Natural killer cell treated with Interleukin-12 subunit alpha and Interleukin-12 subunit beta and Interleukin-15 and Interleukin-18, amount 100 ng/mL, for 72 hours (primary cell): ENCODE measurements around the gene EIF4A2. TPM values are rescaled to one million over a fixed set of nuclear protein-coding genes. Genes with fewer than 3 reads are reported as not detected.

Experiments
- ATAC-seq, 2 donors: fragments of 150-1000 bp; cut with Tn5 transposase in 1 of 2; sonication (Bioruptor Pico), chemical (Tn5 transposase) in 1 of 2; 2 replicates each; pipeline ENCODE4 v1.10.0; 2021
- DNase-seq: peaks from one replicate; pipeline ENCODE4 v3.0.0; 2022; ENCODE audit warnings: low spot score
- H3K27ac Mint-ChIP-seq, 2 donors: 1 replicate in 1 of 2; 2 replicates in 1 of 2; pipeline ENCODE4 v1.8.0; 2022; ENCODE audit warnings: mixed read lengths in 2 of 2, mild to moderate bottlenecking in 1 of 2, moderate library complexity in 1 of 2
- H3K27me3 Mint-ChIP-seq, 2 donors: 1 replicate in 1 of 2; 2 replicates in 1 of 2; pipeline ENCODE4 v1.8.0; 2022; ENCODE audit warnings: mixed read lengths in 2 of 2
- H3K36me3 Mint-ChIP-seq: one replicate; pipeline ENCODE4 v1.8.0; 2022; ENCODE audit warnings: mixed read lengths
- H3K4me1 Mint-ChIP-seq, 2 donors: 1 replicate in 1 of 2; 2 replicates in 1 of 2; pipeline ENCODE4 v1.8.0; 2022; ENCODE audit warnings: low read depth in 2 of 2, mixed read lengths in 2 of 2, mild to moderate bottlenecking in 1 of 2
- H3K4me3 Mint-ChIP-seq: one replicate; pipeline ENCODE4 v1.8.0; 2022; ENCODE audit warnings: mixed read lengths
- H3K9me3 Mint-ChIP-seq: 2 replicates; pipeline ENCODE4 v1.8.0; 2022; ENCODE audit warnings: mixed read lengths
- total RNA-seq, 2 donors: library from RNA; stranded (reverse); gene quantifications; one replicate each; pipeline ENCODE4 v1.2.3, GENCODE V29; 2022

Gene EIF4A2
- total RNA-seq, 2 donors from 2014 or later: 399 to 539 TPM

DNA sequence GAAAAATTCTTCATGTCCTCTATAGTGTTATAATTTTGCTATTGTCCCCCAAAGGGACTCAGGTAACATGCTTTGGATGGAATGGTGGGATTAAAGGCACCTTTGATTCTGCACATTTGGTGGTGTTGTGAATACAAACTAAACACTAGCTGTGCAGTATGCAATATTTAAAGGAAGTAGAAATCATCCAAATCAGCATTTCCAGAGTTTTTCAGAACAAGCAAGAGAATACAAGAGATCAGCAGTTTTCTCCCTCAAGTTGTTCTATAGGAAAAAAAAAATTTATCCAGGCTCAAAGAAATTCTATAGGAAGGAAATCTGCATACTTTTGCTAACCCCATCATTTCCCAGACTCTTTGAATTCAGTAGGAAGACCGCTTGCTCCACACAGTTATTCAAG lies 48.9 kb downstream of the EIF4A2 start:
- peaks cover 23 to 44% of the 10 kb centered on the region in 2 donors for H3K27me3 Mint-ChIP-seq
- no peak for DNase-seq
- ATAC-seq: no peak

More for the DNA sequence above, 48.9 kb downstream of the EIF4A2 start:
- Mint-ChIP-seq H3K4me3 (no peak overlapping the region), H3K36me3 (no peaks in the 10 kb centered on the region), H3K4me1 (no peaks in the 10 kb centered on the region), H3K27ac (no peak overlapping the region), H3K9me3 (no peaks in the 10 kb centered on the region)

Other genes starting within 250 kb of the EIF4A2 start
- gene CRYGS, start 239.2 kb upstream of the EIF4A2 start, total RNA-seq: 1 to 10 TPM; 4.5 to 5.7 TPM
- 10 to 100 TPM; 16.3 to 21.8 TPM for gene TBCCD1, start 216.2 kb upstream of the EIF4A2 start, total RNA-seq
- gene DNAJB11, start 212.9 kb upstream of the EIF4A2 start, total RNA-seq: 10 to 100 TPM; 84.2 to 99.6 TPM
- not detected for gene AHSG, start 170.5 kb upstream of the EIF4A2 start, total RNA-seq
- not detected for gene FETUB, start 143.2 kb upstream of the EIF4A2 start, total RNA-seq
- gene HRG, start 117.6 kb upstream of the EIF4A2 start, total RNA-seq: not detected
- gene KNG1, start 66.2 kb upstream of the EIF4A2 start, total RNA-seq: not detected
- gene RFC4, start 22.9 kb downstream of the EIF4A2 start, total RNA-seq: 100 to 1,000 TPM in 1 of 2 donors, 10 to 100 TPM in 1; 63.1 to 114 TPM
- not detected for gene ADIPOQ, start 59.1 kb downstream of the EIF4A2 start, total RNA-seq
- 100 to 1,000 TPM; 179 to 304 TPM for gene ST6GAL1, start 146.9 kb downstream of the EIF4A2 start, total RNA-seq